GM19043 (cell line): ENCODE measurements around the gene DNM1.
A peak's percentile ranks its signal among the peaks of the same experiment; 100 is the strongest.

Source experiments
- ATAC-seq: cut with Tn5 transposase; IDR thresholded peaks from one replicate; pipeline ENCODE4 v1.9.1; 2021; ENCODE audit warnings: low read depth; ENCODE audit not compliant: unreplicated experiment

Gene DNM1

DNA sequence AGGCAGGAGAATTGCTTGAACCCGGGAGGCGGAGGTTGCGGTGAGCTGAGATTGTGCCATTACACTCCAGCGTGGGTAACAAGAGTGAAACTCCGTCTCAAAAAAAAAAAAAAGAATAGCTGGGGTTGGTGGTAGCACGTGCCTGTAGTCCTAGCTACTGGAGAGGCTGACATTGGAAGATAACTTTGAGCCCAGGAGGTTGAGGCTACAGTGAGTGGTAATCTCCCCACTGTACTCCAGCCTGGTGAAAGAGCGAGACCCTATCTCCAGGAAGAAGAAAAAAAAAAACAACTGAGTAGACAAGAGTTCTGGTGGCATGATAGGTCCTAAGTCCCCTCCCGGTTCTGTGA lies 46.4 kb downstream of the DNM1 start:
- no peak for ATAC-seq

DNA sequence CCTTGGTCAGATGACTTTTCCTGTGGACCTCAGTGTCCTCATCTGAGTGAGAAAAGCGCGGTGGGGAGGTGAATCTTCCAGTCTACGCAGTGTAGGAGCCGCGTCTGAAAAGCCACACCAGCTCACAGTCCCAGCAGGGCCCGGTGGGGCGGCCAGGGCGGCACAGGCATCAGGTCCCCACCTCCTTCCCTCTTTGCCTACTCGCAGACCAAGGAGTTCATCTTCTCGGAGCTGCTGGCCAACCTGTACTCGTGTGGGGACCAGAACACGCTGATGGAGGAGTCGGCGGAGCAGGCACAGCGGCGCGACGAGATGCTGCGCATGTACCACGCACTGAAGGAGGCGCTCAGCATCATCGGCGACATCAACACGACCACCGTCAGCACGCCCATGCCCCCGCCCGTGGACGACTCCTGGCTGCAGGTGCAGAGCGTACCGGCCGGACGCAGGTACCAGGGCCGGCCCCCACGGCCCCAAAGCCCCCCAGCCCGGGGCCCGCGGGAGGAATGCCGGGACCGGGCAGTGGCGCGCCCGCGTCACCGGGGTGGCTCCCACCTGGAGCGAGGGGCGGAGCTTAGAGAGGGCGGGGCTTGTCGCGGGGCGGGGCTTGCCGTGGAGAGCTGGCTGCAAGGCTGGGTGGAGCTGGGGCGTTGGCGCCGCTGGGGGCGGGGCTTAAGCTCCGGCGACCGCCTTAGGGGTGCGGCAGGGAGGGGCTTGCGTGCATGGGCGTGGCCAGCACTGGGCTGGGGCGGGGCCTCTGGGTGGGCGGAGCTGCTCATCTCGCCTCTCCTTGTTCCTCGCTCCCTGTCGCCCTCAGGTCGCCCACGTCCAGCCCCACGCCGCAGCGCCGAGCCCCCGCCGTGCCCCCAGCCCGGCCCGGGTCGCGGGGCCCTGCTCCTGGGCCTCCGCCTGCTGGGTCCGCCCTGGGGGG lies 47.0 kb downstream of the DNM1 start:
- peak; percentile 78 for ATAC-seq

DNA sequence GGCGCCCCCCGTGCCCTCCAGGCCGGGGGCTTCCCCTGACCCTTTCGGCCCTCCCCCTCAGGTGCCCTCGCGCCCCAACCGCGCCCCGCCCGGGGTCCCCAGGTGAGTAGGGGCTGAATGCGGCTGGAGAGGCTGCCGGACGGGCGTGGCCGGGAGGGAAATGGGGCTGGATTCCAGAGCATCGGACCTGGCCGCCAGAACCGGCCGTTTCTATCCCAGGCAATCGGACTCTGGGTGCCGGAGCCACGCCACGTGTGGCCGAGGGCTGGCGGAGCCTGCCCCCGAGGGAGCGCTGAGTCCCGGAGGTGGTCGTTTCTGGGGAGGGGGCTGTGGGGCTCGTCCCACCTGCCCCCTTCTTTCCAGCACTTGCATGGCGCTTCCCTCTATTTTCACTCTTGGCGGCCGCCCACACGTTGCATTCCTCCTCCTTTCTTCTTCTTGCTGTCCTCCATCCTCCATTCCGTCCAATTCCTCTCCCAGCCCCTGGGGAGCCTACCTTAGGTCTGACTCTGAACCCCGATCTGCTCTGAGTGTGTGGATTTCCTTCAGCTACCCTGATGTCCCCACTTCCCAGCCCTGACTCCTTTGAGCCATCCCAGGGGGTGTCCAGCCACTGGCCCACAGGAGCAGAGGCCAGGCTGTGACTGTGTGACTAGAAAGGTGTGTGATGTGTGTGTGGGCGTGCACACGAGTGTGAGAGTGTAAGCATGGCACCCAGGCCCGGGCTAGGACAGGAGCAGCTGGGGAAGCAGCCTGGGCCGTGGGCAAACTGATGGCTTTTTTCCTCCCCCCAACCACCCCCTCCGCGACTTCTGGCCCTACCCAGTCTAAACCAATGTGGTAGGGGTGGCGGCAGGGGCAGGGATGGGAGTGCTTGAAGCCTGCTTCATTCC lies 47.9 kb downstream of the DNM1 start:
- ATAC-seq, result no peak

- no peak for ATAC-seq
Measured at GRCh38 chr9:128251732-128252100, 48.5 kb downstream of the DNM1 start.

- no peak for ATAC-seq
Measured at GRCh38 chr9:128252317-128253139, 49.3 kb downstream of the DNM1 start.

GRCh38 chr9:128253140-128253990 lies 50.2 kb downstream of the DNM1 start:
- ATAC-seq, result no peak

DNA sequence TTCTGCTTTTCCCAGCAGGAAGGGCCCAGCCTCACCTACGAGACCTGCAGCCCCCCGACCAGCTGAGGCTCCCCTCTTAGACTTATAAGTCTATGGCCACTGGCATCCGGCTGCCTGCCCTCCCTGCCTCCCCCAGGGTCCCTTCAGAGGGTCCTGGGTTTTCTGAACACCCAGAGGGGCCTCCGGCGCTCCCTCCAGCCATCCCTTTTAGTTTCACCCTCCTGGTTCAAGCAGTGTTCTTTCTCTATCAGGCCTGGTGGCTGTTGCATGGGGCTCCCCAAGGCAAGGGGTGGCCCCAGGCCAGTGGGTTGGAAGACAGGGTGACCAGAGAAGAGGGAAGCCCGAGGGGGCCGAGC lies 50.8 kb downstream of the DNM1 start:
- no peak for ATAC-seq

- no peak for ATAC-seq
Measured at GRCh38 chr9:128254362-128254761, 51.2 kb downstream of the DNM1 start.

DNA sequence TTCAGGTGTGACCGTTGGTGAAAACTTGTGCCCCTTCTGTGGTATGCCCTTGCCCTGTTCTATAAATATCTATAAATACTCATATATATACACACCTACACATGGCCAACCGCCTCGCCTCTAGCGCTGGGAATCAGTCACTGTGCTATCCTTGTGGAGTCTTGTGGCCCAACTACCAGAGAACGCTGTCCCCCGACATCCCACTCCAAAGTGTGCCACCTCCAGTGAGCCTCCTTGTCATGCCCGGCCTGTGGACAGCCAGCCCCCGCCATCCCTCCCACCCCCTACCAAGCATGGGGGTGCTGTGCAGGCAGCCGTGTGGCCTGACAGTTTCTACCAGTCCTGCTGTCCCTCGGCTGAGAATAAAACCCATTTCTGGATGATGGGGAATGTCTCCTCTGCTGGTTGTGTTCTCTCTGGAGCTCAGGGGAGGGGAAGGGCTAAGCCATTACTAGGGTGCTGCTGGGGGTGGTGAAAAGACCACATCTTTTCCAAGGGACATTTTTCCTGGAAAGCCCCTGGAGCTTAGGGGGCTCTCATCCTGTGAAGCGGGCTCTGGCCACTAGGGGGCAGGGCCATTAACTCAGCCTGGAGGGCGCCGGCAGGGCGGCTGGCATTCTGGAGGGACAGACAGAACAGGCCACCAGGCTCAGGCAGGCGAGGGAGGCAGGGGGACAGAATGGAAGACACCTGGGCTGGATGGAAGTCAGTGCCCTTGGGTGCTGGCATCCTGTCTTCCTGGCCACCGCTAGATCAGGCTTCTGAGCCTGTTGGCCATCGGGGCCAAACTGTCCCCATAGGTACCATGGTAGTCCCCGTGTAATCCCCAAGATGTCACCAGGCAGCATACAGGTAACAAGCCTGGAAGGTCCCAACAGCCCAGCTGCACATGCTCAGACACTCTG lies 51.9 kb downstream of the DNM1 start:
- no peak for ATAC-seq

GRCh38 chr9:128257086-128257825 lies 54.1 kb downstream of the DNM1 start:
- ATAC-seq, result no peak

- no peak for ATAC-seq
Measured at GRCh38 chr9:128257907-128258306, 54.7 kb downstream of the DNM1 start.

- no peak for ATAC-seq
Measured at GRCh38 chr9:128258326-128258725, 55.1 kb downstream of the DNM1 start.

DNA sequence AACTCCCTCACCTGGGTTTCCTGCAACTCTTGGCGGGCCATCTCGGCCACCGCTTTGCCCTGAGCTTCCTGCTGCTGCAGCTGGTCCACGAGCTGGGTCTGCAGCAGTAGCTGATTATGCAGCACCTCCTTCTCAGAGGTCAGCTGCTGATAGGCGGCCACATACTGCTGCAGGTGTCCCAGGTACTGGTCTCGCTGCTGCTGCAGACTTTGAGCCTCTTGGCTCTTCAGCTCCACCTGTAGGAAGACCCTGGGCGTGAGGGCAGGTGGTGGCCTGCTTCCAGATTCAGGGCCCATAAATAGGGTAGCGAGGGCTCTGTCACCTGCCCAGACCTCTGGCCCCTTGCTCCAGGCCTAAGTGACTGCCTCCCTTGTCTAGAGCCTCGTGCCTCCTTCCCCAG lies 56.0 kb downstream of the DNM1 start:
- ATAC-seq, result no peak

DNA sequence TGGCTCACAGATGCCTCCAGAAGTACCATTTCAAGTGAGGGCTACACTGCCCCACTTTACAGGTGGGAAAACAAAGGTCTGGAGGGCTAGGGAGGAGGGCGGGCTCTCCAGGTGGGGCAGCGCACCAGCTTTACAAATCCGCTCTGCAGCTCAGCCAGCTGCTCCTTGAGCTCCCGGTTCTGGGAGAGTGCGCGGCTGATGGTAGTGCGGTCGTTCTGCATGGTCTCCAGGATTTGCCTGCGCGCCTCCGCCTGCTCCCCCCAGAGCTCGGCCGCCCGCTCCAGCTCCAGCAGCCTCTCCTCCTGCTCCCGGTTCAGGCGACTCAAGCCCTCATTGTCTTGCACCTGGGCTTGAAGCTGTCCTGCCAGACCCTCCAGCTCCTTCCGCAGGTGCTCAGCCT lies 57.2 kb downstream of the DNM1 start:
- ATAC-seq, result no peak

DNA sequence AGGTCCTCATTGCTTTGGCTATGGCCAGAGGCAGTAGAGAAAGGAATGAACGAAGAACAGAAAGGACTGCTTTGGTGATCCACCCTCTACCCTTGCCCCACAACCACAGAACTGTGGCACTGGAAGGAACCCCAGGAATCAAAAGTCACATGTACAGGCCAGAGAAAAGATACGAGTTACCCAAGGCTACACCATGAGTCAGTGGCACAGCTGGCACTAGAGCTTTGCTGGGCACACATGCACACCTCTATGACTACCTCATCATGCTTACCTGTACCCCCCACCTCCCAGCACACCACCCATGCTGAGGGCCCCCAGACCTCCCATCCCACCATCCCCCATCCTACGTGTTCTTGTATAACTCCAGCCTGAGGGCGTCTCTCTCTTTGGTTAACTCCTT lies 59.5 kb downstream of the DNM1 start:
- no peak for ATAC-seq

- ATAC-seq, result no peak
Measured at GRCh38 chr9:128265348-128265847, 62.2 kb downstream of the DNM1 start.

DNA sequence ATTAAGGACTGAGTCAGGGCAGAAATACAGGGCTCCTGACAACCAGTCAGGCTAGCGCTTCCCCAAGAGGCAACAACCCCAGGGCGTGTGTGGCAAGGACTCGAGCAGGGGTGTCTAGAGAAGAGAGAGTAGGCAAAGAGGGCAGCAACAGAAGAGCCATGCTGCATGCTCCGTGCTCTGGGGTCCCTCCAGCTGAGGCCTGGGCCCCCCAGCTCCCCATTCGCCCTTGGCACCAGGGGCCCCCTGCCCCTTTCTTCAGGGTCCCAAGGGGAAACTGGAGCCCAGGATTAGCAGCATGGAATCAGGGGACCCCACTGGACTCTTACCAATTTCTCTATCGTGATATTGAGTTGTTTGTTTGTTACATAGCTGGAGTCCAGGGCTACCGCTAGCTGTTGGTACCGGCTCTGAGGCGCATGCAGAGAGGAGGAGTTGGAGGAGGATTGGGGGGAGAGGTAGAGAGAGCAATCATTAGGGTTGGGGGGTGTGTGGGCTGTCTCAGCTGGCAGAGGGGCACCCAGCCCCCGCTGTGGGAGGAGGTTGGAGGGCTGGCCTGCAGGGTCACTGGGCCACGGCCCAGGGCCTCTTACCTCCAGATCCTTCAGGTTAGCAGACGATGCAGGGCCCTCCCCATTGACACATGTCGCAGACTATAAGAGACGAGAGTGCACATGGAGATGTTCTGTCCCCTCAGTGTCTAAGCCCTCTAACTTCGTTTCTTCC lies 63.9 kb downstream of the DNM1 start:
- ATAC-seq, result no peak
